ENCODE measurements around the gene PDSS2. TPM values are rescaled to one million over a fixed set of nuclear protein-coding genes. Genes with fewer than 3 reads are reported as not detected.
A peak's percentile ranks its signal among the peaks of the same experiment; 100 is the strongest.

PDSS2 gene
- polyA plus RNA-seq, 1 donor (not counting 4 experiments of a cell fraction or from before 2014, with no cell fraction given) = 12.5 TPM

DNA sequence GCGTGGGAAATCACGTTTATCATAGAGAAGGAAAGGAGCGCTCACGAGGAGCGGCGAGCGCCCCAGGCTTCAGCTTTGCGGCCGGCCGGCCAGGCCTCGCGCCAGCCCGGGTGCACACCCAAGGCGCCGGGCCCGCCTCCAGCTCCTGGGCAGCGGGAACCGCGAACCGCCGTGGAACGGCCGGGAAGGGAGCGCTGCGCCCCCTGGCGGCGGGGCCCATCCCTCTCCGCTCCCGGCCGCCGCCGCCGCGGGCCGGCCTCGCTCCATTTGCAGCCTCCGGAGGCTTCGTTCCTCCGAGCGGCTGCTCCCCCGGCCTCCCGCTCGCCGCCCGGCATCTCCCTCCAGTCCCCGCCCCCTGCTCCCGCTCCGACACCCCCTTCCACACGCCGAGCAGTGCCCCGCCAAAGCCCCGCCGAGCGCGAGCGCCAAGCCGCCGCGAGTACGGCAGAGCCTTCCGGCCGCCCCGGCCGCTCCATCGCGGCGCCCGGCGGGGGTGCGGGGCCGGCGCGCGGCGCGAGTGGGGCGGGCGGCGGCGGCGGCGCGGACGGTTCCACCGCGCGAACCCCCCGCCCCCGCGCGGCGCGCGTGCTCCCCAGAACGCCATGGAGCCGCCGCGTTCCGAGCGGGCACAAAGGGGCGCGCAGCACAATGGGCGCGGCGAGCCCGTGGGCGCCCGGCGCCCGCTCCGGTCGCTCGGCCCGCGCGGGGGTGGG lies 345.0 kb downstream of the PDSS2 start:
- Histone ChIP-seq H3K4me3 (ENCODE audit: control insufficient read depth in 2 of 3, extremely low read depth in 1 of 3, insufficient read depth in 2 of 3, low read depth in 1 of 3, low read length in 3 of 3) (peak overlapping the region; percentile 28 to 48 (median 41)), H3K79me2 (ENCODE audit: control insufficient read depth, insufficient read depth, low read length) (peaks cover 2% of the 10 kb centered on the region), H3K4me2 (ENCODE audit: control insufficient read depth, extremely low read depth, insufficient read depth, low read depth, low read length) (peak overlapping the region; percentile 79), H3K4me1 (ENCODE audit: control insufficient read depth, extremely low read depth, insufficient read depth, low read length) (peaks cover 23% of the 10 kb centered on the region), H3K27ac (ENCODE audit: control insufficient read depth, insufficient read depth, low read length) (no peak overlapping the region), H3K9me1 (ENCODE audit: control insufficient read depth, extremely low read depth, insufficient read depth, low read length) (no peaks in the 10 kb centered on the region), H4K20me1 (ENCODE audit: control insufficient read depth, extremely low read depth, insufficient read depth, low read length) (no peaks in the 10 kb centered on the region), H3K27me3 (ENCODE audit: control insufficient read depth, extremely low read depth, insufficient read depth, low read length) (no peaks in the 10 kb centered on the region), H2AFZ (ENCODE audit: control insufficient read depth, low read length) (peak overlapping the region; percentile 38), H3K9me3 (ENCODE audit: control insufficient read depth, low read depth, low read length) (no peaks in the 10 kb centered on the region), H3K9ac (ENCODE audit: control insufficient read depth, extremely low read depth, insufficient read depth, low read length) (peak overlapping the region; percentile 33), H3K36me3 (ENCODE audit: control insufficient read depth in 2 of 2, extremely low read depth in 1 of 2, insufficient read depth in 2 of 2, low read length in 2 of 2) (no peaks in the 10 kb centered on the region)
- DNase-seq (ENCODE audit: low read depth, low spot score) = no peak
- no peak for FAIRE-seq
- TF ChIP-seq, protein P1, sequence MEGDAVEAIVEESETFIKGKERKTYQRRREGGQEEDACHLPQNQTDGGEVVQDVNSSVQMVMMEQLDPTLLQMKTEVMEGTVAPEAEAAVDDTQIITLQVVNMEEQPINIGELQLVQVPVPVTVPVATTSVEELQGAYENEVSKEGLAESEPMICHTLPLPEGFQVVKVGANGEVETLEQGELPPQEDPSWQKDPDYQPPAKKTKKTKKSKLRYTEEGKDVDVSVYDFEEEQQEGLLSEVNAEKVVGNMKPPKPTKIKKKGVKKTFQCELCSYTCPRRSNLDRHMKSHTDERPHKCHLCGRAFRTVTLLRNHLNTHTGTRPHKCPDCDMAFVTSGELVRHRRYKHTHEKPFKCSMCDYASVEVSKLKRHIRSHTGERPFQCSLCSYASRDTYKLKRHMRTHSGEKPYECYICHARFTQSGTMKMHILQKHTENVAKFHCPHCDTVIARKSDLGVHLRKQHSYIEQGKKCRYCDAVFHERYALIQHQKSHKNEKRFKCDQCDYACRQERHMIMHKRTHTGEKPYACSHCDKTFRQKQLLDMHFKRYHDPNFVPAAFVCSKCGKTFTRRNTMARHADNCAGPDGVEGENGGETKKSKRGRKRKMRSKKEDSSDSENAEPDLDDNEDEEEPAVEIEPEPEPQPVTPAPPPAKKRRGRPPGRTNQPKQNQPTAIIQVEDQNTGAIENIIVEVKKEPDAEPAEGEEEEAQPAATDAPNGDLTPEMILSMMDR (optimal IDR thresholded peaks at IDR 0.05 in 1 of 3, IDR thresholded peaks at IDR 0.05 in 1 of 3, conservative IDR thresholded peaks at IDR 0.05 in 1 of 3; ENCODE audit: extremely low read depth in 1 of 3, insufficient read depth in 2 of 3, low read length in 3 of 3) = peak in 2 of 3 experiments; percentile 61 to 83
- no peak for TF ChIP-seq EZH2 (IDR thresholded peaks at IDR 0.05; ENCODE audit: low read length)
- dilution Hi-C loops (cut with MboI; ENCODE audit: extremely low pct_ligation_motif_present, low sequenced_read_pairs) = no loop called here

DNA sequence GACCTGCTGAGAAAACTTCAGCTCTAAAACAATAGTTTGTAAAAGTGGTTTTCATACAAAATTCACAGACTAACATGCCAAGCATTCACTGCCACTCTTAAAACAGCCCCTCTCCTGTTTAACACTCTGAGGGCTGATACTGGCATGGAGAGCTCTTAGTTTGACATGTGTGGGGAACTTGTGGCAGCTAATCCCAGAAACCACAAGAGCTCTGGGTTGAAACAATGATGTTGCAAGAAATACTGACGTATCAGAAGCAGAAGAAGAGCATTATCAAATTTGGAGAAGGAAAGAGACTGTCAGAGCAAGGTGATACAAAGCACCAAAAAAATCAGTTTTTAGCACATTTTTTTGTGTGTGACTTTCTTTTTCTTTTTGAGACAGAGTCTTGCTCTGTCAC lies 349.2 kb downstream of the PDSS2 start:
- no peak overlapping the region for H3K27ac ChIP-seq (ENCODE audit: control insufficient read depth, insufficient read depth, low read length)
- no peak for FAIRE-seq
- no peaks in the 10 kb centered on the region for H3K36me3 ChIP-seq (ENCODE audit: control insufficient read depth in 2 of 2, extremely low read depth in 1 of 2, insufficient read depth in 2 of 2, low read length in 2 of 2)

More for the DNA sequence above, 349.2 kb downstream of the PDSS2 start:
- Histone ChIP-seq H3K4me2 (ENCODE audit: control insufficient read depth, extremely low read depth, insufficient read depth, low read depth, low read length) (no peak overlapping the region), H3K9ac (ENCODE audit: control insufficient read depth, extremely low read depth, insufficient read depth, low read length) (no peak overlapping the region), H3K9me1 (ENCODE audit: control insufficient read depth, extremely low read depth, insufficient read depth, low read length) (no peaks in the 10 kb centered on the region), H3K9me3 (ENCODE audit: control insufficient read depth, low read depth, low read length) (no peaks in the 10 kb centered on the region), H3K79me2 (ENCODE audit: control insufficient read depth, insufficient read depth, low read length) (peaks cover 2% of the 10 kb centered on the region), H4K20me1 (ENCODE audit: control insufficient read depth, extremely low read depth, insufficient read depth, low read length) (no peaks in the 10 kb centered on the region), H3K4me3 (ENCODE audit: control insufficient read depth in 2 of 3, extremely low read depth in 1 of 3, insufficient read depth in 2 of 3, low read depth in 1 of 3, low read length in 3 of 3) (no peak overlapping the region), H2AFZ (ENCODE audit: control insufficient read depth, low read length) (no peak overlapping the region), H3K4me1 (ENCODE audit: control insufficient read depth, extremely low read depth, insufficient read depth, low read length) (peaks cover 7% of the 10 kb centered on the region), H3K27me3 (ENCODE audit: control insufficient read depth, extremely low read depth, insufficient read depth, low read length) (no peaks in the 10 kb centered on the region)
- DNase-seq (ENCODE audit: low read depth, low spot score) = no peak
- dilution Hi-C loops (cut with MboI; ENCODE audit: extremely low pct_ligation_motif_present, low sequenced_read_pairs) = no loop called here
- TF ChIP-seq EZH2 (IDR thresholded peaks at IDR 0.05; ENCODE audit: low read length) = no peak
- TF ChIP-seq, protein P1 (optimal IDR thresholded peaks at IDR 0.05 in 1 of 3, IDR thresholded peaks at IDR 0.05 in 1 of 3, conservative IDR thresholded peaks at IDR 0.05 in 1 of 3; ENCODE audit: extremely low read depth in 1 of 3, insufficient read depth in 2 of 3, low read length in 3 of 3) = no peak

Data from keratinocyte (primary cell).